ENCODE data around the gene MGAT5. TPM values are rescaled to one million over a fixed set of nuclear protein-coding genes. Genes with fewer than 3 reads are reported as not detected.

Gene MGAT5
- total RNA-seq, 1 donor from 2014 or later, result 21.2 TPM

DNA sequence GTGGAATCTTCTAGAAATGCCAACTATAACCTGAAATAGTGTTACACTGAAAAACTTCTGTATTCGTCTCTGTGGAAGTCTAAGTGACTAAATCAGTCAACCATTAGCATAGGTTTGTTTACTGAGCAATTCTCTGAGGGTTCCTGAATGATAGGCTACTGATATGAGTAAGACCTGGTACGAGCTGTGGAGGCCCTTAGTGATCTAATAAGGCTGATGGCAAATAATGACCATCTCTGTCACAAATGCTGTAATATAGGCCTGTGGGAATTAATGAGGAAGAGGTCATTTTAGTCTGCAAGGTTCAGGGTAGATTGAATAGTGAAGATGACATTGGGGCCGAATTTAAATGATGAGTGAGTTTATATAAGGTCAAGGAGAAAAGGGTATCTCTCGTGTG is 82.5 kb downstream of the MGAT5 start:
- no peak overlapping the region for H3K27ac ChIP-seq
- no peak overlapping the region for H3K9ac ChIP-seq
- H2AFZ ChIP-seq (replicated peaks), result no peak overlapping the region
- peaks cover 4% of the 10 kb centered on the region for H3K36me3 Mint-ChIP-seq
- no peak overlapping the region for H3K27ac Mint-ChIP-seq
- H3F3A ChIP-seq (ENCODE audit: low read depth), result no peaks in the 10 kb centered on the region
- H4K20me1 ChIP-seq (ENCODE audit: low read depth), result no peaks in the 10 kb centered on the region
- H3K4me3 ChIP-seq, result no peak overlapping the region
- no peaks in the 10 kb centered on the region for H3K9me3 ChIP-seq (ENCODE audit: low read depth)
- no peak for TF ChIP-seq CTCF (IDR thresholded peaks at IDR 0.05)
- TF ChIP-seq EZH2phosphoT487 (IDR thresholded peaks at IDR 0.05), result no peak
- no peak for TF ChIP-seq EZH2 (IDR thresholded peaks at IDR 0.05)
- no peak overlapping the region for H3K4me3 Mint-ChIP-seq
- H3K4me2 ChIP-seq, result no peak overlapping the region
- no peaks in the 10 kb centered on the region for H3K27me3 Mint-ChIP-seq (ENCODE audit: insufficient read depth, low read depth)
- no peaks in the 10 kb centered on the region for H3K36me3 ChIP-seq
- H3K9me3 Mint-ChIP-seq, result peaks cover 4% of the 10 kb centered on the region
- peaks cover 4% of the 10 kb centered on the region for H3K4me1 ChIP-seq
- no peaks in the 10 kb centered on the region for H3K27me3 ChIP-seq
- no peaks in the 10 kb centered on the region for H3K79me2 ChIP-seq (ENCODE audit: low read depth)
- no peak for DNase-seq (ENCODE audit: low spot score)
- H3K4me1 Mint-ChIP-seq, result peaks cover 2% of the 10 kb centered on the region

DNA sequence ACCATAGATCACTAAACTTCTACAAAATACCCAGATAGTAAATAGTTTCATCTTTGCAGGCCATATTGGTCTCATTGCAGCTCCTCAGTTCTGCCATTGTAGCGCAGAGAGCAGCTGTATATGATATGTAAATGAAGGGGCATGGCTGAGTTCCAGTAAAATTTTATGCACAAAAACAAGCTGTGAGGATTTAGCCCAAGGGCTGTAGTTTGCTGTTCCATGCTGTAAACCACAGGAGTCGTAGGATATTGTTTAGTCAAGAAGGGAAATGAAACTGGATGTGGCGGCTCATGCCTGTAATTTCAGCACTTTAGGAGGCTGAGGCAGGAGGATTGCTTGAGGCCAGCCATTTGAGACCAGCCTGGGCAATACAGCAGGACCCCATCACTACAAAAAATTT is 83.0 kb downstream of the MGAT5 start:
- H3K36me3 Mint-ChIP-seq, result no peaks in the 10 kb centered on the region
- TF ChIP-seq EZH2phosphoT487 (IDR thresholded peaks at IDR 0.05) (no peak), EZH2 (IDR thresholded peaks at IDR 0.05) (no peak), CTCF (IDR thresholded peaks at IDR 0.05) (no peak)
- no peaks in the 10 kb centered on the region for H3K27me3 Mint-ChIP-seq (ENCODE audit: insufficient read depth, low read depth)
- no peaks in the 10 kb centered on the region for H3K9me3 ChIP-seq (ENCODE audit: low read depth)
- H3K36me3 ChIP-seq, result no peaks in the 10 kb centered on the region
- no peaks in the 10 kb centered on the region for H3K9me3 Mint-ChIP-seq
- no peak overlapping the region for H3K4me3 ChIP-seq
- no peak overlapping the region for H3K27ac ChIP-seq
- no peak overlapping the region for H2AFZ ChIP-seq (replicated peaks)
- H3K79me2 ChIP-seq (ENCODE audit: low read depth), result no peaks in the 10 kb centered on the region
- H4K20me1 ChIP-seq (ENCODE audit: low read depth), result no peaks in the 10 kb centered on the region
- H3F3A ChIP-seq (ENCODE audit: low read depth), result no peaks in the 10 kb centered on the region
- H3K4me3 Mint-ChIP-seq, result no peak overlapping the region
- peaks cover 6% of the 10 kb centered on the region for H3K4me1 Mint-ChIP-seq
- H3K27ac Mint-ChIP-seq, result no peak overlapping the region
- no peak overlapping the region for H3K9ac ChIP-seq
- no peak overlapping the region for H3K4me2 ChIP-seq
- H3K27me3 ChIP-seq, result no peaks in the 10 kb centered on the region
- no peak for DNase-seq (ENCODE audit: low spot score)
- H3K4me1 ChIP-seq, result peaks cover 5% of the 10 kb centered on the region

- H3K4me3 Mint-ChIP-seq, result no peak overlapping the region
- H3K27ac Mint-ChIP-seq, result no peak overlapping the region
- Histone ChIP-seq H3F3A (ENCODE audit: low read depth) (no peaks in the 10 kb centered on the region), H3K4me1 (peaks cover 5% of the 10 kb centered on the region), H3K4me2 (no peak overlapping the region), H3K9me3 (ENCODE audit: low read depth) (no peaks in the 10 kb centered on the region), H4K20me1 (ENCODE audit: low read depth) (no peaks in the 10 kb centered on the region), H3K36me3 (no peaks in the 10 kb centered on the region), H2AFZ (replicated peaks) (no peak overlapping the region), H3K27me3 (no peaks in the 10 kb centered on the region), H3K79me2 (ENCODE audit: low read depth) (no peaks in the 10 kb centered on the region), H3K4me3 (no peak overlapping the region), H3K27ac (no peak overlapping the region), H3K9ac (no peak overlapping the region)
- no peaks in the 10 kb centered on the region for H3K36me3 Mint-ChIP-seq
- H3K4me1 Mint-ChIP-seq, result peaks cover 10% of the 10 kb centered on the region
- no peak for DNase-seq (ENCODE audit: low spot score)
- H3K9me3 Mint-ChIP-seq, result no peaks in the 10 kb centered on the region
- TF ChIP-seq EZH2phosphoT487 (IDR thresholded peaks at IDR 0.05) (no peak), EZH2 (IDR thresholded peaks at IDR 0.05) (no peak), CTCF (IDR thresholded peaks at IDR 0.05) (no peak)
- no peaks in the 10 kb centered on the region for H3K27me3 Mint-ChIP-seq (ENCODE audit: insufficient read depth, low read depth)
These were observed 83.8 kb downstream of the MGAT5 start for GRCh38 chr2:134337631-134338030.
